GM18909 (cell line): ENCODE results near the gene OCA2.
"Not testable (repeated sequence)": the region's sequence is repeated elsewhere in the genome, so short reads cannot be mapped to it uniquely, and the experiment has no call there.

Source experiments
- ATAC-seq: cut with Tn5 transposase; IDR thresholded peaks from one replicate; pipeline ENCODE4 v1.9.1; 2021; ENCODE audit warnings: mild to moderate bottlenecking; ENCODE audit not compliant: unreplicated experiment, poor library complexity

OCA2 gene

GRCh38 chr15:27797765-27798164 lies 301.4 kb downstream of the OCA2 start:
- no peak for ATAC-seq

- ATAC-seq = no peak
These were observed 302.5 kb downstream of the OCA2 start for GRCh38 chr15:27796405-27797320.

- no peak for ATAC-seq
These were observed 306.3 kb downstream of the OCA2 start for GRCh38 chr15:27792756-27793264.

GRCh38 chr15:27790270-27790669 lies 308.8 kb downstream of the OCA2 start:
- no peak for ATAC-seq

- no peak for ATAC-seq
These were observed 311.2 kb downstream of the OCA2 start for GRCh38 chr15:27787931-27788330.

- ATAC-seq = no peak
These were observed 315.0 kb downstream of the OCA2 start for GRCh38 chr15:27784107-27784506.

- no peak for ATAC-seq
These were observed 315.4 kb downstream of the OCA2 start for GRCh38 chr15:27783678-27784077.

GRCh38 chr15:27782125-27782524 lies 317.0 kb downstream of the OCA2 start:
- ATAC-seq = no peak

GRCh38 chr15:27776501-27776900 lies 322.6 kb downstream of the OCA2 start:
- no peak for ATAC-seq

GRCh38 chr15:27774638-27775037 lies 324.5 kb downstream of the OCA2 start:
- no peak for ATAC-seq

- no peak for ATAC-seq
These were observed 324.9 kb downstream of the OCA2 start for GRCh38 chr15:27774191-27774590.

- ATAC-seq = no peak
These were observed 327.2 kb downstream of the OCA2 start for GRCh38 chr15:27771892-27772291.

- no peak for ATAC-seq
These were observed 328.2 kb downstream of the OCA2 start for GRCh38 chr15:27770769-27771554.

- ATAC-seq = no peak
These were observed 329.0 kb downstream of the OCA2 start for GRCh38 chr15:27770086-27770607.

- ATAC-seq = no peak
These were observed 329.5 kb downstream of the OCA2 start for GRCh38 chr15:27769652-27770051.

- ATAC-seq = no peak
These were observed 330.2 kb downstream of the OCA2 start for GRCh38 chr15:27768732-27769475.

- no peak for ATAC-seq
These were observed 331.0 kb downstream of the OCA2 start for GRCh38 chr15:27767918-27768640.

- ATAC-seq = not testable (repeated sequence)
These were observed 331.7 kb downstream of the OCA2 start for GRCh38 chr15:27767430-27767829.

- ATAC-seq = no peak
These were observed 334.8 kb downstream of the OCA2 start for GRCh38 chr15:27764339-27764738.

- no peak for ATAC-seq
These were observed 335.6 kb downstream of the OCA2 start for GRCh38 chr15:27763514-27763913.
